Measurements from ENCODE around the gene SLC16A2. TPM values are rescaled to one million over a fixed set of nuclear protein-coding genes. Genes with fewer than 3 reads are reported as not detected.

The SLC16A2 gene
- total and polyA plus RNA-seq, 10 of the 15 experiments (the other 5 are each of a cell fraction or from before 2014, with no cell fraction given) = 0.08 to 0.13 TPM; not detected in 8

DNA sequence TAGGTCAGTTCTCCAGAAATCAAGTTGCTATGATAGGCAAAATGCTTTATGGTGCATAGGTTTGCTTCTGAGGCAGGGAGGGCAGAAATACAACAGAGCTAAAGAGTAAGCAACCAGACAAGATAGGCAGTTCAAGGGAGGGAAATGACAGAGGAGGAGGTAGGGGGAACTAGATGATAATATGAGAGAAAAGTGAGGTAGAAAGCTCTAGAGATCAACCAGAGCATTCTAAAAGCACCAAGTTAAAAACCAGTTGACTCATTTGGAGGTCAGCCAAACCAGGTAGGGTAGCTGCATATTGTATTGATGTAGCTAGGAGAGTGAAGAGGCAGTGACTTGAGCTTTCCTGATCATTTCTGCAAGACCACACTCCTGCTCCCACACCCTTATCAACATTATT is 49.0 kb upstream of the SLC16A2 start:
- in situ Hi-C loops (cut with MboI) (no loop called here), intact Hi-C loops (cut with micrococcal nuclease; ENCODE audit: unreplicated experiment) (no loop called here)
- Histone ChIP-seq H3K4me2 (ENCODE audit: control insufficient read depth, insufficient read depth) (no peak overlapping the region), H2AFZ (ENCODE audit: control insufficient read depth, low read depth, low read length) (no peak overlapping the region), H3K4me1 (ENCODE audit: control insufficient read depth, insufficient read depth, low read length) (no peaks in the 10 kb centered on the region), H3K79me2 (ENCODE audit: control insufficient read depth, insufficient read depth, low read length) (no peaks in the 10 kb centered on the region), H4K20me1 (ENCODE audit: control insufficient read depth, insufficient read depth) (no peaks in the 10 kb centered on the region), H3K9me3 (replicated peaks; ENCODE audit: control insufficient read depth, insufficient read depth, low read length) (no peaks in the 10 kb centered on the region; the same call in 2 of the 3 replicates), H3K4me3 (no peak overlapping the region), H3K27me3 (replicated peaks in 1 of 2; ENCODE audit: control insufficient read depth in 2 of 2, insufficient read depth in 2 of 2, low read length in 1 of 2) (no peaks in the 10 kb centered on the region), H3K36me3 (ENCODE audit: control insufficient read depth in 2 of 2, insufficient read depth in 2 of 2, low read length in 1 of 2) (no peaks in the 10 kb centered on the region), H3K27ac (ENCODE audit: control insufficient read depth, insufficient read depth) (no peak overlapping the region), H3K9ac (ENCODE audit: control insufficient read depth, insufficient read depth, low read length) (no peak overlapping the region)
- FAIRE-seq = no peak
- ChIA-PET CTCF (interaction anchor here (1.0 to 2.0 kb wide), 3 partner anchors 9 to 28 kb away, joined by 4 to 9 read pairs (median 6); no protein-coding TSS in a partner anchor), SMC1A (ENCODE audit: uncharacterized antibody, unreplicated experiment) (interaction anchor here (0.6 to 0.7 kb wide), 2 partner anchors 9 to 790 kb away, joined by 3 read pairs; no protein-coding TSS in a partner anchor), RAD21 (ENCODE audit: unreplicated experiment) (no interaction called here), POLR2A (no interaction called here)
- TF ChIP-seq BRCA1 (IDR thresholded peaks at IDR 0.05; ENCODE audit: low read depth, low read length) = no peak
- DNase-seq (ENCODE audit: low read depth, low spot score) = no peak
- no TSS peak for BruUV-seq (replicated peaks)
- ATAC-seq = no peak

DNA sequence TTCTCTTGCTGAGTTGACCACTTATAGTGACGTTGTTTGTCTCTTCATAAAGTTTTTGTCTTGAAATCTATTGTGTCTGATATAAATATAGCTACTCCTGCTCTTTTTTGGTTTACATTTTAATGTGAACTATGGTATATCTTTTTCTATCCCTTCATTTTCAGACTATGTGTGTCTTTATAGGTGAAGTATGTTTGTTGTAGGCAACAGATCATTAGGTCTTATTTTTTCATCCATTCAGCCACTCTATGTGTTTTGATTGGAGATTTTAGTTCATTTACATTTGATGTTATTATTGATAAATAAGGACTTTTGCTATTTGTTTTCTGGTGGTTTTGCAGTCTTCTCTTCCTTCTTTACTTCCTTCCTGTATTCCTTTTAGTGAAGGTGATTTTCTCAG is 44.0 kb upstream of the SLC16A2 start:
- ChIA-PET POLR2A (no interaction called here), RAD21 (ENCODE audit: unreplicated experiment) (no interaction called here), CTCF (no interaction called here), SMC1A (ENCODE audit: uncharacterized antibody, unreplicated experiment) (no interaction called here)
- no peaks in the 10 kb centered on the region for H3K79me2 ChIP-seq (ENCODE audit: control insufficient read depth, insufficient read depth, low read length)
- no TSS peak for BruUV-seq (replicated peaks)
- H2AFZ ChIP-seq (ENCODE audit: control insufficient read depth, low read depth, low read length) = no peak overlapping the region
- no peak overlapping the region for H3K9ac ChIP-seq (ENCODE audit: control insufficient read depth, insufficient read depth, low read length)
- FAIRE-seq (no peak), ATAC-seq (no peak), DNase-seq (ENCODE audit: low read depth, low spot score) (no peak)
- intact Hi-C loops (cut with micrococcal nuclease; ENCODE audit: unreplicated experiment) = no loop called here
- no peaks in the 10 kb centered on the region for H3K4me1 ChIP-seq (ENCODE audit: control insufficient read depth, insufficient read depth, low read length)
- no peak overlapping the region for H3K4me3 ChIP-seq
- no peaks in the 10 kb centered on the region for H3K36me3 ChIP-seq (ENCODE audit: control insufficient read depth in 2 of 2, insufficient read depth in 2 of 2, low read length in 1 of 2)
- H3K27me3 ChIP-seq (replicated peaks in 1 of 2; ENCODE audit: control insufficient read depth in 2 of 2, insufficient read depth in 2 of 2, low read length in 1 of 2) = no peaks in the 10 kb centered on the region
- no peak overlapping the region for H3K27ac ChIP-seq (ENCODE audit: control insufficient read depth, insufficient read depth)
- H4K20me1 ChIP-seq (ENCODE audit: control insufficient read depth, insufficient read depth) = no peaks in the 10 kb centered on the region
- 0% methylated on average over 1 of the region's 1 CpG for WGBS (ENCODE audit: insufficient coverage, insufficient replicate concordance, low lambda C conversion rate, missing lambda C conversion rate)
- H3K4me2 ChIP-seq (ENCODE audit: control insufficient read depth, insufficient read depth) = no peak overlapping the region
- H3K9me3 ChIP-seq (replicated peaks; ENCODE audit: control insufficient read depth, insufficient read depth, low read length) = no peaks in the 10 kb centered on the region; the same call in 2 of the 3 replicates
- in situ Hi-C loops (cut with MboI) = no loop called here
- TF ChIP-seq, protein P1, sequence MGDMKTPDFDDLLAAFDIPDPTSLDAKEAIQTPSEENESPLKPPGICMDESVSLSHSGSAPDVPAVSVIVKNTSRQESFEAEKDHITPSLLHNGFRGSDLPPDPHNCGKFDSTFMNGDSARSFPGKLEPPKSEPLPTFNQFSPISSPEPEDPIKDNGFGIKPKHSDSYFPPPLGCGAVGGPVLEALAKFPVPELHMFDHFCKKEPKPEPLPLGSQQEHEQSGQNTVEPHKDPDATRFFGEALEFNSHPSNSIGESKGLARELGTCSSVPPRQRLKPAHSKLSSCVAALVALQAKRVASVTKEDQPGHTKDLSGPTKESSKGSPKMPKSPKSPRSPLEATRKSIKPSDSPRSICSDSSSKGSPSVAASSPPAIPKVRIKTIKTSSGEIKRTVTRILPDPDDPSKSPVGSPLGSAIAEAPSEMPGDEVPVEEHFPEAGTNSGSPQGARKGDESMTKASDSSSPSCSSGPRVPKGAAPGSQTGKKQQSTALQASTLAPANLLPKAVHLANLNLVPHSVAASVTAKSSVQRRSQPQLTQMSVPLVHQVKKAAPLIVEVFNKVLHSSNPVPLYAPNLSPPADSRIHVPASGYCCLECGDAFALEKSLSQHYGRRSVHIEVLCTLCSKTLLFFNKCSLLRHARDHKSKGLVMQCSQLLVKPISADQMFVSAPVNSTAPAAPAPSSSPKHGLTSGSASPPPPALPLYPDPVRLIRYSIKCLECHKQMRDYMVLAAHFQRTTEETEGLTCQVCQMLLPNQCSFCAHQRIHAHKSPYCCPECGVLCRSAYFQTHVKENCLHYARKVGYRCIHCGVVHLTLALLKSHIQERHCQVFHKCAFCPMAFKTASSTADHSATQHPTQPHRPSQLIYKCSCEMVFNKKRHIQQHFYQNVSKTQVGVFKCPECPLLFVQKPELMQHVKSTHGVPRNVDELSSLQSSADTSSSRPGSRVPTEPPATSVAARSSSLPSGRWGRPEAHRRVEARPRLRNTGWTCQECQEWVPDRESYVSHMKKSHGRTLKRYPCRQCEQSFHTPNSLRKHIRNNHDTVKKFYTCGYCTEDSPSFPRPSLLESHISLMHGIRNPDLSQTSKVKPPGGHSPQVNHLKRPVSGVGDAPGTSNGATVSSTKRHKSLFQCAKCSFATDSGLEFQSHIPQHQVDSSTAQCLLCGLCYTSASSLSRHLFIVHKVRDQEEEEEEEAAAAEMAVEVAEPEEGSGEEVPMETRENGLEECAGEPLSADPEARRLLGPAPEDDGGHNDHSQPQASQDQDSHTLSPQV (IDR thresholded peaks at IDR 0.05) = no peak
- TF ChIP-seq JUND (IDR thresholded peaks at IDR 0.05; ENCODE audit: low read depth, low read length) = no peak
- TF ChIP-seq, protein P2, sequence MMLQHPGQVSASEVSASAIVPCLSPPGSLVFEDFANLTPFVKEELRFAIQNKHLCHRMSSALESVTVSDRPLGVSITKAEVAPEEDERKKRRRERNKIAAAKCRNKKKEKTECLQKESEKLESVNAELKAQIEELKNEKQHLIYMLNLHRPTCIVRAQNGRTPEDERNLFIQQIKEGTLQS (IDR thresholded peaks at IDR 0.05; ENCODE audit: borderline replicate concordance, extremely low read depth, low read depth, low read length) = no peak
- TF ChIP-seq, protein P3, sequence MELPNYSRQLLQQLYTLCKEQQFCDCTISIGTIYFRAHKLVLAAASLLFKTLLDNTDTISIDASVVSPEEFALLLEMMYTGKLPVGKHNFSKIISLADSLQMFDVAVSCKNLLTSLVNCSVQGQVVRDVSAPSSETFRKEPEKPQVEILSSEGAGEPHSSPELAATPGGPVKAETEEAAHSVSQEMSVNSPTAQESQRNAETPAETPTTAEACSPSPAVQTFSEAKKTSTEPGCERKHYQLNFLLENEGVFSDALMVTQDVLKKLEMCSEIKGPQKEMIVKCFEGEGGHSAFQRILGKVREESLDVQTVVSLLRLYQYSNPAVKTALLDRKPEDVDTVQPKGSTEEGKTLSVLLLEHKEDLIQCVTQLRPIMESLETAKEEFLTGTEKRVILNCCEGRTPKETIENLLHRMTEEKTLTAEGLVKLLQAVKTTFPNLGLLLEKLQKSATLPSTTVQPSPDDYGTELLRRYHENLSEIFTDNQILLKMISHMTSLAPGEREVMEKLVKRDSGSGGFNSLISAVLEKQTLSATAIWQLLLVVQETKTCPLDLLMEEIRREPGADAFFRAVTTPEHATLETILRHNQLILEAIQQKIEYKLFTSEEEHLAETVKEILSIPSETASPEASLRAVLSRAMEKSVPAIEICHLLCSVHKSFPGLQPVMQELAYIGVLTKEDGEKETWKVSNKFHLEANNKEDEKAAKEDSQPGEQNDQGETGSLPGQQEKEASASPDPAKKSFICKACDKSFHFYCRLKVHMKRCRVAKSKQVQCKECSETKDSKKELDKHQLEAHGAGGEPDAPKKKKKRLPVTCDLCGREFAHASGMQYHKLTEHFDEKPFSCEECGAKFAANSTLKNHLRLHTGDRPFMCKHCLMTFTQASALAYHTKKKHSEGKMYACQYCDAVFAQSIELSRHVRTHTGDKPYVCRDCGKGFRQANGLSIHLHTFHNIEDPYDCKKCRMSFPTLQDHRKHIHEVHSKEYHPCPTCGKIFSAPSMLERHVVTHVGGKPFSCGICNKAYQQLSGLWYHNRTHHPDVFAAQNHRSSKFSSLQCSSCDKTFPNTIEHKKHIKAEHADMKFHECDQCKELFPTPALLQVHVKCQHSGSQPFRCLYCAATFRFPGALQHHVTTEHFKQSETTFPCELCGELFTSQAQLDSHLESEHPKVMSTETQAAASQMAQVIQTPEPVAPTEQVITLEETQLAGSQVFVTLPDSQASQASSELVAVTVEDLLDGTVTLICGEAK (IDR thresholded peaks at IDR 0.05; ENCODE audit: borderline replicate concordance) = no peak
- no peak for TF ChIP-seq SUZ12 (IDR thresholded peaks at IDR 0.05; ENCODE audit: unreplicated experiment)
- TF ChIP-seq CHD2 (IDR thresholded peaks at IDR 0.05; ENCODE audit: borderline replicate concordance, low read depth, low read length) = no peak
- no peak for TF ChIP-seq SIN3A (IDR thresholded peaks at IDR 0.05; ENCODE audit: low read depth, low read length)
